GM18907 (cell line): Measurements from ENCODE around the gene GPSM1.
"Not testable (repeated sequence)": the region's sequence is repeated elsewhere in the genome, so short reads cannot be mapped to it uniquely, and the experiment has no call there.

ENCODE experiments used
- ATAC-seq: cut with Tn5 transposase; IDR thresholded peaks from one replicate; pipeline ENCODE4 v1.9.1; 2021; ENCODE audit warnings: mild to moderate bottlenecking, moderate library complexity; ENCODE audit not compliant: unreplicated experiment

GPSM1 gene

GRCh38 chr9:136393531-136393930 lies 66.2 kb downstream of the GPSM1 start:
- no peak for ATAC-seq

- no peak for ATAC-seq
Observed at GRCh38 chr9:136394312-136395019, 67.1 kb downstream of the GPSM1 start.

GRCh38 chr9:136395020-136395340 lies 67.6 kb downstream of the GPSM1 start:
- no peak for ATAC-seq

- ATAC-seq: no peak
Observed at GRCh38 chr9:136395345-136396218, 68.2 kb downstream of the GPSM1 start.

GRCh38 chr9:136396219-136396515 lies 68.8 kb downstream of the GPSM1 start:
- no peak for ATAC-seq

GRCh38 chr9:136397643-136398042 lies 70.3 kb downstream of the GPSM1 start:
- no peak for ATAC-seq

GRCh38 chr9:136398286-136398685 lies 70.9 kb downstream of the GPSM1 start:
- no peak for ATAC-seq

- ATAC-seq: peak; percentile 34
Observed at GRCh38 chr9:136399176-136400037, 72.1 kb downstream of the GPSM1 start.

- ATAC-seq: peak; percentile 62
Observed at GRCh38 chr9:136400038-136400834, 72.9 kb downstream of the GPSM1 start, which contains the start of gene SNAPC4. TSS of gene SNAPC4 (minus strand) at chr9:136400170. CDS start at chr9:136398428, 1,742 bp downstream.

- no peak for ATAC-seq
Observed at GRCh38 chr9:136401173-136401922, 74.0 kb downstream of the GPSM1 start.

GRCh38 chr9:136402067-136402466 lies 74.7 kb downstream of the GPSM1 start:
- ATAC-seq: no peak

- ATAC-seq: no peak
Observed at GRCh38 chr9:136403538-136403914, 76.2 kb downstream of the GPSM1 start.

GRCh38 chr9:136403915-136404800 lies 76.8 kb downstream of the GPSM1 start:
- ATAC-seq: no peak

GRCh38 chr9:136404801-136405136 lies 77.4 kb downstream of the GPSM1 start:
- ATAC-seq: no peak

GRCh38 chr9:136405481-136405880 lies 78.1 kb downstream of the GPSM1 start:
- ATAC-seq: no peak

GRCh38 chr9:136405904-136406303 lies 78.6 kb downstream of the GPSM1 start:
- not testable (repeated sequence) for ATAC-seq

- ATAC-seq: not testable (repeated sequence)
Observed at GRCh38 chr9:136407061-136407460, 79.7 kb downstream of the GPSM1 start.

- no peak for ATAC-seq
Observed at GRCh38 chr9:136407911-136408310, 80.6 kb downstream of the GPSM1 start.
